NK-92 treated with Interleukin-12 subunit alpha and Interleukin-12 subunit beta, amount 100 ng/mL, for 24 hours (cell line): ENCODE data around the gene CERKL.
"Not testable (repeated sequence)": the region's sequence is repeated elsewhere in the genome, so short reads cannot be mapped to it uniquely, and the experiment has no call there.

Experiments
- DNase-seq: peaks from one replicate; lab custom pipeline; 2025; lab: John Stamatoyannopoulos, UW

CERKL gene

GRCh38 chr2:181656450-181657291 is at the start of gene CERKL:
TSS of gene CERKL (minus strand) at chr2:181657105. CDS start at chr2:181657006, 99 bp downstream.
- no peak for DNase-seq

- not testable (repeated sequence) for DNase-seq
These were observed 45.6 kb upstream of the CERKL start for GRCh38 chr2:181702519-181702918.

GRCh38 chr2:181698223-181698622 is 41.3 kb upstream of the CERKL start:
- no peak for DNase-seq

- no peak for DNase-seq
These were observed 40.7 kb upstream of the CERKL start for GRCh38 chr2:181697571-181697970.

- no peak for DNase-seq
These were observed 40.2 kb upstream of the CERKL start for GRCh38 chr2:181697126-181697525.

- no peak for DNase-seq
These were observed 37.4 kb upstream of the CERKL start for GRCh38 chr2:181694271-181694670.

GRCh38 chr2:181690860-181691259 is 34.0 kb upstream of the CERKL start:
- no peak for DNase-seq

GRCh38 chr2:181686576-181687185 is 29.8 kb upstream of the CERKL start:
- no peak for DNase-seq

- no peak for DNase-seq
These were observed 28.3 kb upstream of the CERKL start for GRCh38 chr2:181685150-181685688.

GRCh38 chr2:181684454-181685149 is 27.7 kb upstream of the CERKL start:
- DNase-seq = no peak

GRCh38 chr2:181683518-181684453 is 26.9 kb upstream of the CERKL start:
- no peak for DNase-seq

- no peak for DNase-seq
These were observed 26.1 kb upstream of the CERKL start for GRCh38 chr2:181682795-181683517.

GRCh38 chr2:181682026-181682789 is 25.3 kb upstream of the CERKL start:
- DNase-seq = no peak

- DNase-seq = no peak
These were observed 24.3 kb upstream of the CERKL start for GRCh38 chr2:181680937-181681811.

- DNase-seq = no peak
These were observed 23.4 kb upstream of the CERKL start, which contains the start of gene NEUROD1 for GRCh38 chr2:181680055-181680936. TSS of gene NEUROD1 (minus strand) at chr2:181680517. CDS start at chr2:181678860, 1,657 bp downstream.

GRCh38 chr2:181679544-181679979 is 22.7 kb upstream of the CERKL start:
- no peak for DNase-seq

GRCh38 chr2:181678861-181679543 is 22.1 kb upstream of the CERKL start:
- DNase-seq = no peak
